ENCODE measurements around the gene LRFN5.

The LRFN5 gene

GRCh38 chr14:41773536-41774279 lies 167.0 kb downstream of the LRFN5 start:
- DNase-seq = no peak

- DNase-seq = no peak
Observed at GRCh38 chr14:41782511-41782910, 175.8 kb downstream of the LRFN5 start.

- no peak for DNase-seq
Observed at GRCh38 chr14:41783403-41783802, 176.7 kb downstream of the LRFN5 start.

GRCh38 chr14:41785696-41786095 lies 179.0 kb downstream of the LRFN5 start:
- no peak for DNase-seq

- no peak for DNase-seq
Observed at GRCh38 chr14:41799817-41800216, 193.1 kb downstream of the LRFN5 start.

GRCh38 chr14:41805633-41806032 lies 199.0 kb downstream of the LRFN5 start:
- DNase-seq = peak in 1 of 5 donors; percentile 2

GRCh38 chr14:41806366-41806975 lies 199.8 kb downstream of the LRFN5 start:
- no peak for DNase-seq

GRCh38 chr14:41810362-41810761 lies 203.7 kb downstream of the LRFN5 start:
- DNase-seq = no peak

GRCh38 chr14:41817626-41818025 lies 210.9 kb downstream of the LRFN5 start:
- no peak for DNase-seq

GRCh38 chr14:41824441-41824840 lies 217.8 kb downstream of the LRFN5 start:
- DNase-seq = no peak

GRCh38 chr14:41825622-41826021 lies 218.9 kb downstream of the LRFN5 start:
- DNase-seq = no peak

- no peak for DNase-seq
Observed at GRCh38 chr14:41830714-41831406, 224.2 kb downstream of the LRFN5 start.

- DNase-seq = no peak
Observed at GRCh38 chr14:41839661-41840060, 233.0 kb downstream of the LRFN5 start.

- DNase-seq = no peak
Observed at GRCh38 chr14:41859336-41859735, 252.7 kb downstream of the LRFN5 start.

GRCh38 chr14:41860586-41860985 lies 253.9 kb downstream of the LRFN5 start:
- no peak for DNase-seq

GRCh38 chr14:41865894-41866293 lies 259.2 kb downstream of the LRFN5 start:
- no peak for DNase-seq

- DNase-seq = no peak
Observed at GRCh38 chr14:41868396-41868795, 261.7 kb downstream of the LRFN5 start.

- DNase-seq = no peak
Observed at GRCh38 chr14:41872931-41873685, 266.4 kb downstream of the LRFN5 start.

- DNase-seq = no peak
Observed at GRCh38 chr14:41873686-41874317, 267.1 kb downstream of the LRFN5 start.

- no peak for DNase-seq
Observed at GRCh38 chr14:41875116-41875515, 268.4 kb downstream of the LRFN5 start.

GRCh38 chr14:41878321-41878720 lies 271.6 kb downstream of the LRFN5 start:
- DNase-seq = no peak

- DNase-seq = no peak
Observed at GRCh38 chr14:41891624-41892023, 284.9 kb downstream of the LRFN5 start.

GRCh38 chr14:41899416-41899815 lies 292.7 kb downstream of the LRFN5 start:
- no peak for DNase-seq
